HEK293 (cell line): ENCODE results near the gene HIF1A.

ENCODE experiments used
- GLIS1 ChIP-seq: fragments of 450-650 bp; formaldehyde crosslinking; IDR thresholded peaks from 2 replicates; pipeline ENCODE4 v1.5.1; 2016; ENCODE audit warnings: missing biosample characterization, missing genetic modification characterization
- PRDM10 ChIP-seq: fragments of 450-650 bp; formaldehyde crosslinking; IDR thresholded peaks from 2 replicates; pipeline ENCODE4 v1.5.1; 2016; ENCODE audit warnings: missing biosample characterization, missing genetic modification characterization
- PRDM4 ChIP-seq: fragments of 450-650 bp; formaldehyde crosslinking; IDR thresholded peaks from 2 replicates; pipeline ENCODE4 v1.5.1; 2017; ENCODE audit warnings: missing biosample characterization, missing genetic modification characterization
- WT1 ChIP-seq: fragments of 450-650 bp; formaldehyde crosslinking; IDR thresholded peaks from 2 replicates; pipeline ENCODE4 v1.5.1; 2016; ENCODE audit warnings: missing biosample characterization, missing genetic modification characterization
- ZBTB10 ChIP-seq: fragments of 450-650 bp; formaldehyde crosslinking; IDR thresholded peaks from 2 replicates; pipeline ENCODE4 v1.5.1; 2016; ENCODE audit warnings: missing biosample characterization, missing genetic modification characterization
- ZBTB49 ChIP-seq: fragments of 450-650 bp; formaldehyde crosslinking; IDR thresholded peaks from 2 replicates; pipeline ENCODE4 v1.5.1; 2016; ENCODE audit warnings: missing biosample characterization, missing genetic modification characterization, low read depth
- ZBTB8A ChIP-seq: fragments of 450-650 bp; formaldehyde crosslinking; IDR thresholded peaks from 2 replicates; pipeline ENCODE4 v1.5.1; 2016; ENCODE audit warnings: missing biosample characterization, missing genetic modification characterization
- ZNF114 ChIP-seq: fragments of 450-650 bp; formaldehyde crosslinking; IDR thresholded peaks from 2 replicates; pipeline ENCODE4 v1.5.0; 2017; ENCODE audit warnings: missing biosample characterization, missing genetic modification characterization
- ZNF280C ChIP-seq: fragments of 450-650 bp; formaldehyde crosslinking; IDR thresholded peaks from 2 replicates; pipeline ENCODE4 v1.5.1; 2016; ENCODE audit warnings: missing biosample characterization, missing genetic modification characterization
- ZNF600 ChIP-seq: fragments of 450-650 bp; formaldehyde crosslinking; IDR thresholded peaks from 2 replicates; pipeline ENCODE4 v1.5.1; 2016; ENCODE audit warnings: missing biosample characterization, missing genetic modification characterization
- ZNF660 ChIP-seq: fragments of 450-650 bp; IDR thresholded peaks from 2 replicates; pipeline ENCODE4 v1.5.1; 2018; ENCODE audit warnings: missing biosample characterization, mild to moderate bottlenecking, missing genetic modification characterization
- ZNF837 ChIP-seq: fragments of 450-650 bp; formaldehyde crosslinking; IDR thresholded peaks from 2 replicates; pipeline ENCODE4 v1.5.1; 2016; ENCODE audit warnings: missing biosample characterization, missing genetic modification characterization
- TF ChIP-seq, protein P1 (sequence below): fragments of 450-650 bp; formaldehyde crosslinking; IDR thresholded peaks from 2 replicates; pipeline ENCODE4 v1.5.1; 2016; ENCODE audit warnings: missing biosample characterization, missing genetic modification characterization
- TF ChIP-seq, protein P2 (sequence below): sonication (generic); formaldehyde crosslinking; IDR thresholded peaks from 2 replicates; pipeline ENCODE4 v1.8.1; 2022; ENCODE audit warnings: mild to moderate bottlenecking, moderate library complexity, missing genetic modification reagents

The HIF1A gene

GRCh38 chr14:61765225-61765943 is 70.1 kb downstream of the HIF1A start (continued):
- TF ChIP-seq PRDM10 (peak; percentile 83), ZNF837 (tag by site-specific recombination) (no peak), ZNF114 (tag by site-specific recombination) (no peak), ZNF660 (tag by site-specific recombination) (peak; percentile 63; the same call in 1 of the 2 replicates), ZNF280C (no peak), ZBTB10 (tag by site-specific recombination) (no peak), WT1 (tag by site-specific recombination) (0 out of 2 replicates have a peak, but pooled peaks have one; percentile 28), ZNF600 (tag by site-specific recombination) (0 out of 2 replicates have a peak, but pooled peaks have one; percentile 54), GLIS1 (tag by site-specific recombination) (0 out of 2 replicates have a peak, but pooled peaks have one; percentile 9), ZBTB49 (tag by site-specific recombination) (no peak), ZBTB8A (tag by site-specific recombination) (0 out of 2 replicates have a peak, but pooled peaks have one; percentile 40), PRDM4 (tag by site-specific recombination) (no peak)
- TF ChIP-seq, protein P1, sequence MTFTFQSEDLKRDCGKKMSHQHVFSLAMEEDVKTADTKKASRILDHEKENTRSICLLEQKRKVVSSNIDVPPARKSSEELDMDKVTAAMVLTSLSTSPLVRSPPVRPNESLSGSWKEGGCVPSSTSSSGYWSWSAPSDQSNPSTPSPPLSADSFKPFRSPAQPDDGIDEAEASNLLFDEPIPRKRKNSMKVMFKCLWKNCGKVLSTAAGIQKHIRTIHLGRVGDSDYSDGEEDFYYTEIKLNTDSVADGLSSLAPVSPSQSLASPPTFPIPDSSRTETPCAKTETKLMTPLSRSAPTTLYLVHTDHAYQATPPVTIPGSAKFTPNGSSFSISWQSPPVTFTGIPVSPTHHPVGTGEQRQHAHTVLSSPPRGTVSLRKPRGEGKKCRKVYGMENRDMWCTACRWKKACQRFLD (tag by site-specific recombination) = no peak
- TF ChIP-seq, protein P2, sequence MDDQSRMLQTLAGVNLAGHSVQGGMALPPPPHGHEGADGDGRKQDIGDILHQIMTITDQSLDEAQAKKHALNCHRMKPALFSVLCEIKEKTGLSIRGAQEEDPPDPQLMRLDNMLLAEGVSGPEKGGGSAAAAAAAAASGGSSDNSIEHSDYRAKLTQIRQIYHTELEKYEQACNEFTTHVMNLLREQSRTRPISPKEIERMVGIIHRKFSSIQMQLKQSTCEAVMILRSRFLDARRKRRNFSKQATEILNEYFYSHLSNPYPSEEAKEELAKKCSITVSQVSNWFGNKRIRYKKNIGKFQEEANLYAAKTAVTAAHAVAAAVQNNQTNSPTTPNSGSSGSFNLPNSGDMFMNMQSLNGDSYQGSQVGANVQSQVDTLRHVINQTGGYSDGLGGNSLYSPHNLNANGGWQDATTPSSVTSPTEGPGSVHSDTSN (CRISPR knock-in tag) = 0 out of 2 replicates have a peak, but pooled peaks have one; percentile 16
